Skeletal muscle tissue (tissue), 4 donors: Measurements from ENCODE around the gene AP1B1. TPM values are rescaled to one million over a fixed set of nuclear protein-coding genes. Genes with fewer than 3 reads are reported as not detected.
A peak's percentile ranks its signal among the peaks of the same experiment; 100 is the strongest.

ENCODE experiments used
- H3K27ac ChIP-seq: one replicate; pipeline ENCODE4 v1.7.0; 2013; ENCODE audit warnings: mild to moderate bottlenecking, low read depth, low read length, inconsistent platforms
- H3K27me3 ChIP-seq, 3 donors: one replicate each; pipeline ENCODE4 v1.7.0; 2013; ENCODE audit warnings: low read length in 3 of 3; ENCODE audit not compliant: control insufficient read depth in 3 of 3, insufficient read depth in 3 of 3
- H3K36me3 ChIP-seq, 3 donors: one replicate each; pipeline ENCODE4 v1.7.0; 2013; ENCODE audit warnings: low read length in 3 of 3; ENCODE audit not compliant: control insufficient read depth in 3 of 3, insufficient read depth in 3 of 3
- H3K4me1 ChIP-seq, 3 donors: one replicate each; pipeline ENCODE4 v1.7.0; 2013; ENCODE audit warnings: low read length in 3 of 3, mild to moderate bottlenecking in 3 of 3; ENCODE audit not compliant: control insufficient read depth in 3 of 3, insufficient read depth in 3 of 3
- H3K4me3 ChIP-seq, 3 donors: one replicate each; pipeline ENCODE4 v1.7.0; 2013; ENCODE audit warnings: low read length in 3 of 3
- H3K9ac ChIP-seq, 3 donors: one replicate each; pipeline ENCODE4 v1.7.0; 2013; ENCODE audit warnings: low read length in 3 of 3, mild to moderate bottlenecking in 3 of 3, moderate library complexity in 2 of 3, low read depth in 1 of 3
- H3K9me3 ChIP-seq, 3 donors: one replicate each; pipeline ENCODE4 v1.7.0; 2013; ENCODE audit warnings: low read length in 3 of 3; ENCODE audit not compliant: control insufficient read depth in 3 of 3
- total RNA-seq: library from RNA; depleted of rRNA; stranded (reverse); fragments of >200 nt; gene quantifications from one replicate; pipeline ENCODE4 v1.2.3, GENCODE V29; 2014
- donor health status: Osteomylitis.

The AP1B1 gene
- total RNA-seq, 1 donor from 2014 or later = 23.0 TPM

GRCh38 chr22:29337631-29338284, 50.6 kb downstream of the AP1B1 start:
- Histone ChIP-seq H3K27me3 (no peaks in the 10 kb centered on the region), H3K4me3 (peak overlapping the region; percentile 4 to 67 (median 24)), H3K9me3 (no peaks in the 10 kb centered on the region), H3K36me3 (peaks cover 41 to 57% (median 55%) of the 10 kb centered on the region in 3 donors), H3K4me1 (peaks cover 25 to 62% (median 54%) of the 10 kb centered on the region in 3 donors), H3K27ac (peak overlapping the region; percentile 79), H3K9ac (peak overlapping the region; percentile 55 to 80 (median 65))

- peak overlapping the region; percentile 79 for H3K27ac ChIP-seq
- peaks cover 42 to 58% (median 54%) of the 10 kb centered on the region in 3 donors for H3K36me3 ChIP-seq
- H3K9ac ChIP-seq = peak overlapping the region; percentile 55 to 80 (median 65)
- peak overlapping the region; percentile 4 to 67 (median 24) for H3K4me3 ChIP-seq
- H3K27me3 ChIP-seq = no peaks in the 10 kb centered on the region
- H3K4me1 ChIP-seq = peaks cover 25 to 56% (median 52%) of the 10 kb centered on the region in 3 donors
- no peaks in the 10 kb centered on the region for H3K9me3 ChIP-seq
Measured at GRCh38 chr22:29336751-29337490, 51.4 kb downstream of the AP1B1 start.

DNA sequence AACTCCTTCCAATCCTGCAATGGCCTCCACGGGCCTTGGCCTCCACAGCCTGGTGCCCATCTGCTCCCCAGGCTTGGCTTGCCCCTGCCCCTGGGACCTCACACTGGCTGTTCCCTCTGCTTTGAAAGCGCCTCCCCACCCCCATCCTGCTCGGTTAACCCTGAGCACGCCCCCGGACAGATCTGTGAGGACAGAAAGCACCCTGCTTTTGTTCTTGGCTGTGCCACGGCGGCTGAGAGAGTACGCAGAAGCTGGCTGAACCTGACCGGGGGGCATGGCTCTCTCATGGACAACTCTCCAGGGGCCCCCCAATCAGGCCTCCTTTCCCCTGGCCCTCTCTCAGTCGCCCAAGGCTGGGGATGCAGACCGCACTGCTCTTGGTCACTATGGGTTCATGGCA, 52.7 kb downstream of the AP1B1 start:
- Histone ChIP-seq H3K9me3 (no peaks in the 10 kb centered on the region), H3K27me3 (no peaks in the 10 kb centered on the region), H3K27ac (no peak overlapping the region), H3K4me1 (peaks cover 27 to 62% (median 59%) of the 10 kb centered on the region in 3 donors), H3K36me3 (peaks cover 29 to 49% (median 45%) of the 10 kb centered on the region in 3 donors), H3K4me3 (no peak overlapping the region), H3K9ac (no peak overlapping the region)

DNA sequence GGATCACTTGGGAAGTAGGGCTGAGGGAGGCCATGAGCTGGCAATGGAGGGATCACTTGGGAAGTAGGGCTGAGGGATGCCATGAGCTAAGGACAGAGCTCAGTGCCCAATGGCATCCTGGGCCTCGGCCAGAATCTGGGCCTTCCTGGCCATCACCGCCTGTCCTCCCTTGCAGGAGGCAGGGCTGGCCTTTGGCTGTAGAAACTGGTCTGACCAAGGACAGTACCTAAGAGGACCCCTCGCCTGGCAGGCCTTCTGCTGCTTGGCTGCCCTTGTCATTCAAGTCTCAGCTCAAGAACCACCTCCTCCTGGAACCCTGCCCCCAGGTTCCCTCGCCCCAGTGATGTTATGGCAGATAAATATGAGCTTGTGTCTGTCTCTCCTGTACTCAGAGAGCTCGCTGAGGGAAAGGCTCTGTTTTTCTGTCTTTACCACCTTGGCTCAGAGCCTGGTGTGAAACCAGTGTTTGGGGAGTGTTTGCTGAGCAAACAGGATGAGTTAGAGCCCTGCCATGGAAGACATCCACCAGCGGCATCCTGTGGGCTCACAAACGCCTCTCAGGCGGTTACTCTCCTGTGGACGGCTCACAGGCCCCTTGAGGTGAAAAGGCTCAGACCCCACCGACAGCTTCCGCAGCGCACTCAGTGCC, 53.5 kb downstream of the AP1B1 start:
- no peak overlapping the region for H3K27ac ChIP-seq
- peaks cover 21 to 41% (median 40%) of the 10 kb centered on the region in 3 donors for H3K36me3 ChIP-seq
- H3K9me3 ChIP-seq = no peaks in the 10 kb centered on the region
- no peaks in the 10 kb centered on the region for H3K27me3 ChIP-seq
- peaks cover 34 to 65% (median 62%) of the 10 kb centered on the region in 3 donors for H3K4me1 ChIP-seq
- no peak overlapping the region for H3K9ac ChIP-seq
- H3K4me3 ChIP-seq = no peak overlapping the region

GRCh38 chr22:29334148-29334547, 54.2 kb downstream of the AP1B1 start:
- Histone ChIP-seq H3K9ac (no peak overlapping the region), H3K27me3 (no peaks in the 10 kb centered on the region), H3K9me3 (no peaks in the 10 kb centered on the region), H3K4me3 (no peak overlapping the region), H3K36me3 (peaks cover 14 to 42% (median 36%) of the 10 kb centered on the region in 3 donors), H3K4me1 (peaks cover 41 to 65% (median 65%) of the 10 kb centered on the region in 3 donors), H3K27ac (no peak overlapping the region)

GRCh38 chr22:29332886-29333496, 55.4 kb downstream of the AP1B1 start:
- no peak overlapping the region for H3K9ac ChIP-seq
- no peak overlapping the region for H3K4me3 ChIP-seq
- no peak overlapping the region for H3K27ac ChIP-seq
- H3K4me1 ChIP-seq = peaks cover 46 to 65% (median 65%) of the 10 kb centered on the region in 3 donors
- H3K27me3 ChIP-seq = no peaks in the 10 kb centered on the region
- no peaks in the 10 kb centered on the region for H3K9me3 ChIP-seq
- H3K36me3 ChIP-seq = peaks cover 5 to 31% (median 29%) of the 10 kb centered on the region in 3 donors

DNA sequence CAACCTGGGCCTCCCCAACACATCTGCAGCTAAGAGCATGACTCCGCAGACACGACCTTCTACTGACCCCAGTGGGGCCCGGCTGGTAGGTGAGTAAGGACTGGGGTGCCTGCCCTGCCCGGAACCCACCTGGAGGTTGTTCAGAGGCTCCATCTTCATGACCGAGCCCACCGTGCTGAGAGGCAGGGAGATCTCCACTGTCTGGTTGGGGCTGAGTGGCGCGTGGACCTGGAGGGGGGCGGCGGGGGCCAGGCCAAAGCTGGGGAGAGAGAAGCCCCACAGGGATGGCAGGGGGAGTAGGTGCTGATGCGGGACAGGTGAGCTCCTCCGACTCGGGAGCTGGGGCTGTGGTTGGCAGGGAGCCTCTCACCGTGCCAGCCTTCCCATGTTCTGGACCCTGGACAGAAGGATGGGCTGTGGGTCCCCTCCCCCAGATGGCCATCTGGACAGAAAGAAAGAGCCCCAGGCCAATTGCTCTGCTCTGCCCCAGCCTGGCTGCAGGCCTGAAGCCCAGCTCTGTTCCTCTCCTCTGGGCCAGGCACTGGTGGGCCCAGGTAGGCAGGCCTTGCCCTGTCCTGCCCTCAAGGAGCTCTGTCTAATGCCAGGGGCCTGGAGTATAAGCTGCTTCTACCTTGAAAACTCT, 56.6 kb downstream of the AP1B1 start:
- H3K9me3 ChIP-seq = no peaks in the 10 kb centered on the region
- no peaks in the 10 kb centered on the region for H3K27me3 ChIP-seq
- peaks cover 6 to 36% (median 33%) of the 10 kb centered on the region in 3 donors for H3K36me3 ChIP-seq
- no peak overlapping the region for H3K27ac ChIP-seq
- H3K4me3 ChIP-seq = no peak overlapping the region
- peaks cover 39 to 63% (median 61%) of the 10 kb centered on the region in 3 donors for H3K4me1 ChIP-seq
- H3K9ac ChIP-seq = no peak overlapping the region

DNA sequence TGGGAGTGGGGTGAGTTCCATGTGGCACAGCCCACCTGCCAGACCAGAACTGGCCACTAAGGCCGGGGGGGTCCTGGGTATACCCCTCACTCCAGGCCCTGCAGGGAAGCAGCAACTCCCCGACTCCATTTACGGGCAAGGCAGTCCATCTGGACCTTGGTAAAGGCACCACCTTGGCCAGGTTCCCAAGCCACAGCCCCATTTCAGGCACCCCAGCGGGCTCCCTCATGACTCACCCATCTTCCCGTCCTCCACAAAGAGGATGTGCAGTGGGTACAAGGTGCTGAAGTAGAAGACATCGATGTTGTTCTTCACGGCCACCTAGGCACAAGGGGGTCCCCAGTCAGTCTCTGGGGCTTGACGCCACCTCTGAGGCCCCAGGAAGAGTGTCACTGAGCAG, 57.2 kb downstream of the AP1B1 start:
- no peaks in the 10 kb centered on the region for H3K9me3 ChIP-seq
- peaks cover 35 to 62% (median 56%) of the 10 kb centered on the region in 3 donors for H3K4me1 ChIP-seq
- H3K27ac ChIP-seq = no peak overlapping the region
- H3K36me3 ChIP-seq = peaks cover 11 to 40% (median 38%) of the 10 kb centered on the region in 3 donors
- no peak overlapping the region for H3K9ac ChIP-seq
- H3K4me3 ChIP-seq = no peak overlapping the region
- no peaks in the 10 kb centered on the region for H3K27me3 ChIP-seq

DNA sequence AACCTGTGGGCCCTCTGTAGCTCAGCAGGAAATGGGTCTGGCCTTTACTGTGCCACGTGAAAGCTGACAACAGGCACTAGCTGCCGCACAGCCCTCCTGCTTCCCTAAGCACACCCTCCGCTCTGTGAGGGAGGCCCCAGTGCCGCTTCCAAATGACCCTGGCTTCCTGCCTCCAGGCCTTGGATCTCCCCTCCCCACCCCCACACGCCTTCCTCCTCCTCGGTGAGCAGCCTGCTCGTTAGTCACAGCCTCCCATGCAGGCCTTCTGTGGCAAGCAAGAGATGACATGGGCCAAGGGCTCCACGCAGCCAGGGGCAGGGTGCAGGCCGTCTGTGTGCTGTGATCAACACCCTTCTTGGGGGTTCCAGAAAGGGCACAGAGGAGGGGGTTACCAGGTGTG, 57.6 kb downstream of the AP1B1 start:
- Histone ChIP-seq H3K9ac (peak overlapping the region in 1 of 3 donors; percentile 8), H3K27me3 (no peaks in the 10 kb centered on the region), H3K4me3 (peak overlapping the region in 1 of 3 donors; percentile 13), H3K4me1 (peaks cover 34 to 61% (median 54%) of the 10 kb centered on the region in 3 donors), H3K9me3 (no peaks in the 10 kb centered on the region), H3K36me3 (peaks cover 14 to 40% (median 35%) of the 10 kb centered on the region in 3 donors), H3K27ac (no peak overlapping the region)
